RPMI7951 (cell line): ENCODE data around the gene CARD11. TPM values are rescaled to one million over a fixed set of nuclear protein-coding genes. Genes with fewer than 3 reads are reported as not detected.
"Not testable (repeated sequence)": the region's sequence is repeated elsewhere in the genome, so short reads cannot be mapped to it uniquely, and the experiment has no call there.

Experiments
- DNase-seq: peaks from one replicate; pipeline ENCODE4 v3.0.0-alpha.2; 2012; ENCODE audit warnings: low read depth
- total RNA-seq: library from RNA; depleted of rRNA; stranded (reverse); fragments of >200 nt; shearing (Covaris generic); gene quantifications from 2 replicates; pipeline ENCODE4 v1.2.3, GENCODE V29; 2014

Gene CARD11
- total RNA-seq, 1 experiment from 2014 or later, result not detected

GRCh38 chr7:2964208-2964607, 79.5 kb downstream of the CARD11 start:
- DNase-seq, result no peak

GRCh38 chr7:2962865-2963264, 80.8 kb downstream of the CARD11 start:
- DNase-seq, result no peak

- no peak for DNase-seq
Observed at GRCh38 chr7:2959828-2960599, 83.7 kb downstream of the CARD11 start.

GRCh38 chr7:2959103-2959680, 84.5 kb downstream of the CARD11 start:
- DNase-seq, result no peak

- no peak for DNase-seq
Observed at GRCh38 chr7:2958416-2959102, 85.1 kb downstream of the CARD11 start.

GRCh38 chr7:2957369-2957727, 86.3 kb downstream of the CARD11 start:
- DNase-seq, result not testable (repeated sequence)

GRCh38 chr7:2956526-2957368, 86.9 kb downstream of the CARD11 start:
- DNase-seq, result peak; percentile 84

GRCh38 chr7:2956076-2956475, 87.6 kb downstream of the CARD11 start:
- no peak for DNase-seq

GRCh38 chr7:2955269-2955668, 88.4 kb downstream of the CARD11 start:
- DNase-seq, result no peak

- DNase-seq, result no peak
Observed at GRCh38 chr7:2954433-2954853, 89.2 kb downstream of the CARD11 start.

- no peak for DNase-seq
Observed at GRCh38 chr7:2953588-2954407, 89.9 kb downstream of the CARD11 start.

- peak; percentile 25 for DNase-seq
Observed at GRCh38 chr7:2953099-2953498, 90.6 kb downstream of the CARD11 start.

- DNase-seq, result no peak
Observed at GRCh38 chr7:2952316-2952715, 91.4 kb downstream of the CARD11 start.

GRCh38 chr7:2950578-2950977, 93.1 kb downstream of the CARD11 start:
- no peak for DNase-seq

- DNase-seq, result no peak
Observed at GRCh38 chr7:2948749-2949148, 94.9 kb downstream of the CARD11 start.

- DNase-seq, result no peak
Observed at GRCh38 chr7:2947058-2947780, 96.4 kb downstream of the CARD11 start.

GRCh38 chr7:2945171-2945570, 98.5 kb downstream of the CARD11 start:
- DNase-seq, result no peak

GRCh38 chr7:2944739-2945138, 98.9 kb downstream of the CARD11 start:
- DNase-seq, result no peak

GRCh38 chr7:2943851-2944601, 99.6 kb downstream of the CARD11 start:
- DNase-seq, result no peak
